IMR-90 (cell line): ENCODE results near the gene IL23A. TPM values are rescaled to one million over a fixed set of nuclear protein-coding genes. Genes with fewer than 3 reads are reported as not detected.
A peak's percentile ranks its signal among the peaks of the same experiment; 100 is the strongest.

Experiments used
- ATAC-seq: fragments of 200-7000 bp; cut with Tn5 transposase; 2 replicates; pipeline ENCODE4 v1.9.1; 2020; ENCODE audit warnings: low read depth, mild to moderate bottlenecking, moderate library complexity
- BruUV-seq: library from RNA; stranded (reverse); fragments of 400-500 nt; replicated peaks from 2 replicates; lab custom pipeline; 2021; lab: Mats Ljungman, UMichigan
- CTCF ChIA-PET: fragments of 300-600 bp; formaldehyde crosslinking; extraction: SDS; loops from one replicate; lab custom pipeline; 2021; ENCODE audit warnings: antibody characterized with exemption; lab: Yijun Ruan, JAX
- POLR2A ChIA-PET: fragments of 300-600 bp; sonication (Branson Sonifier 250); formaldehyde crosslinking; loops from one replicate; lab custom pipeline; 2022; ENCODE audit warnings: antibody characterized with exemption; ENCODE audit not compliant: unreplicated experiment; lab: Charles Lee
- DNase-seq: peaks from one replicate; pipeline ENCODE4 v3.0.0; 2013
- H2AFZ ChIP-seq: replicated peaks from 2 replicates; pipeline ENCODE3; 2013; ENCODE audit warnings: low read length, mild to moderate bottlenecking; ENCODE audit not compliant: poor library complexity
- H2AK5ac ChIP-seq: 2 replicates; pipeline ENCODE4 v1.6.1; 2013; ENCODE audit warnings: low read depth, low read length, inconsistent platforms
- H2AK9ac ChIP-seq: replicated peaks from 2 replicates; pipeline ENCODE3; 2013; ENCODE audit warnings: mild to moderate bottlenecking, low read depth, low read length, moderate library complexity; ENCODE audit not compliant: poor library complexity
- H2BK120ac ChIP-seq: 2 replicates; pipeline ENCODE4 v1.6.1; 2013; ENCODE audit warnings: low read depth, low read length, inconsistent platforms
- H2BK15ac ChIP-seq: 3 replicates; pipeline ENCODE4 v1.6.1; 2013; ENCODE audit warnings: low read depth, low read length, inconsistent platforms
- H2BK20ac ChIP-seq: 2 replicates; pipeline ENCODE4 v1.6.1; 2013; ENCODE audit warnings: low read depth, mild to moderate bottlenecking, inconsistent platforms, low read length, moderate library complexity
- H2BK5ac ChIP-seq: 2 replicates; pipeline ENCODE4 v1.6.1; 2013; ENCODE audit warnings: mild to moderate bottlenecking, low read depth, low read length, inconsistent platforms; ENCODE audit not compliant: poor library complexity, severe bottlenecking
- H3K14ac ChIP-seq: replicated peaks from 2 replicates; pipeline ENCODE4 v1.6.1; 2013; ENCODE audit warnings: low read depth, low read length, inconsistent platforms
- H3K18ac ChIP-seq: 2 replicates; pipeline ENCODE4 v1.6.1; 2013; ENCODE audit warnings: low read depth, low read length, control low read depth
- H3K23ac ChIP-seq: 2 replicates; pipeline ENCODE4 v1.6.1; 2013; ENCODE audit warnings: low read depth, low read length, inconsistent platforms
- H3K27ac ChIP-seq: 2 replicates; pipeline ENCODE4 v1.5.1; 2013; ENCODE audit warnings: mild to moderate bottlenecking, control low read depth, low read length; ENCODE audit not compliant: insufficient read depth
- H3K27me3 ChIP-seq: 2 replicates; pipeline ENCODE4 v1.6.1; 2013; ENCODE audit warnings: low read length; ENCODE audit not compliant: control insufficient read depth, insufficient read depth
- H3K36me3 ChIP-seq: 2 replicates; pipeline ENCODE4 v1.6.1; 2013; ENCODE audit warnings: low read length, mixed read lengths; ENCODE audit not compliant: control insufficient read depth, insufficient read depth
- H3K4ac ChIP-seq: 2 replicates; pipeline ENCODE4 v1.6.1; 2013; ENCODE audit warnings: low read depth, low read length, inconsistent platforms
- H3K4me1 ChIP-seq: 2 replicates; pipeline ENCODE4 v1.6.1; 2013; ENCODE audit warnings: low read length, mixed read lengths; ENCODE audit not compliant: control insufficient read depth, insufficient read depth
- H3K4me2 ChIP-seq: 2 replicates; pipeline ENCODE4 v1.6.1; 2013; ENCODE audit warnings: low read depth, mild to moderate bottlenecking, control low read depth, low read length, moderate library complexity
- H3K4me3 ChIP-seq: 2 replicates; pipeline ENCODE4 v1.5.1; 2013; ENCODE audit warnings: low read depth, mild to moderate bottlenecking, control low read depth, low read length, moderate library complexity; ENCODE audit not compliant: insufficient read depth
- H3K56ac ChIP-seq: 2 replicates; pipeline ENCODE4 v1.6.1; 2013; ENCODE audit warnings: low read length, inconsistent platforms; ENCODE audit not compliant: insufficient read depth; ENCODE audit errors: extremely low read depth
- H3K79me1 ChIP-seq, 2 experiments: 2 replicates each; pipeline ENCODE4 v1.6.1; 2013; ENCODE audit warnings: low read length in 2 of 2, inconsistent platforms in 1 of 2, low read depth in 1 of 2
- H3K9ac ChIP-seq: 2 replicates; pipeline ENCODE4 v1.6.1; 2013; ENCODE audit warnings: low read depth, low read length, control low read depth
- H3K9me1 ChIP-seq: 2 replicates; pipeline ENCODE4 v1.6.1; 2013; ENCODE audit warnings: low read length, inconsistent platforms; ENCODE audit not compliant: insufficient read depth
- H3K9me3 ChIP-seq: 2 replicates; pipeline ENCODE4 v1.6.1; 2013; ENCODE audit warnings: low read length; ENCODE audit not compliant: control insufficient read depth, insufficient read depth
- H4K20me1 ChIP-seq: 2 replicates; pipeline ENCODE4 v1.6.1; 2013; ENCODE audit warnings: low read length, inconsistent platforms; ENCODE audit not compliant: insufficient read depth
- H4K5ac ChIP-seq: 2 replicates; pipeline ENCODE4 v1.6.1; 2013; ENCODE audit warnings: mild to moderate bottlenecking, low read depth, low read length, control low read depth
- H4K8ac ChIP-seq, 2 experiments: 2 replicates each; pipeline ENCODE4 v1.6.1; 2013; ENCODE audit warnings: low read depth in 2 of 2, low read length in 2 of 2, control low read depth in 1 of 2, inconsistent platforms in 1 of 2
- H4K91ac ChIP-seq: 2 replicates; pipeline ENCODE4 v1.6.1; 2013; ENCODE audit warnings: low read depth, low read length, inconsistent platforms; ENCODE audit not compliant: insufficient read depth
- BHLHE40 ChIP-seq: fragments of 150-350 bp; IDR thresholded peaks from 2 replicates; pipeline ENCODE4 v1.6.1; 2016; ENCODE audit warnings: mild to moderate bottlenecking, low read depth, low read length
- CEBPB ChIP-seq: IDR thresholded peaks from 2 replicates; pipeline ENCODE4 v1.6.1; 2012; ENCODE audit warnings: low read depth, low read length, improper control_type of control experiment
- CHD1 ChIP-seq: IDR thresholded peaks from 2 replicates; pipeline ENCODE4 v1.6.1; 2012; ENCODE audit warnings: low read depth, low read length, improper control_type of control experiment
- ELK1 ChIP-seq: fragments of 150-350 bp; IDR thresholded peaks from 2 replicates; pipeline ENCODE4 v1.6.1; 2016; ENCODE audit warnings: low read depth, mild to moderate bottlenecking, low read length, moderate library complexity, borderline replicate concordance
- MAZ ChIP-seq: IDR thresholded peaks from 2 replicates; pipeline ENCODE4 v1.6.1; 2012; ENCODE audit warnings: low read depth, mild to moderate bottlenecking, low read length, improper control_type of control experiment, moderate library complexity, borderline replicate concordance
- MXI1 ChIP-seq: IDR thresholded peaks from 2 replicates; pipeline ENCODE4 v1.6.1; 2012; ENCODE audit warnings: low read depth, mild to moderate bottlenecking, low read length, moderate library complexity, borderline replicate concordance
- NFE2L2 ChIP-seq: fragments of 150-350 bp; IDR thresholded peaks from 2 replicates; pipeline ENCODE4 v1.6.1; 2016; ENCODE audit warnings: low read depth, mild to moderate bottlenecking, low read length
- POLR2A ChIP-seq: IDR thresholded peaks from 2 replicates; pipeline ENCODE4 v1.6.1; 2012; ENCODE audit warnings: mild to moderate bottlenecking, low read depth, low read length
- RAD21 ChIP-seq: IDR thresholded peaks from 2 replicates; pipeline ENCODE4 v1.6.1; 2012; ENCODE audit warnings: low read length, improper control_type of control experiment
- RCOR1 ChIP-seq: IDR thresholded peaks from 2 replicates; pipeline ENCODE4 v1.6.1; 2012; ENCODE audit warnings: mild to moderate bottlenecking, low read length, improper control_type of control experiment; ENCODE audit not compliant: insufficient replicate concordance
- RFX5 ChIP-seq: IDR thresholded peaks from 2 replicates; pipeline ENCODE4 v1.8.0; 2012; ENCODE audit warnings: low read depth, mild to moderate bottlenecking, low read length, moderate library complexity
- SMC3 ChIP-seq: fragments of 150-350 bp; IDR thresholded peaks from 2 replicates; pipeline ENCODE4 v1.6.1; 2016; ENCODE audit warnings: low read depth, mild to moderate bottlenecking, antibody characterized with exemption, low read length, moderate library complexity
- WGBS, 2 experiments: methylation state at CpG; one replicate each; pipeline versions ENCODE4 v1.1.5 to v1.1.7; 2013; ENCODE audit warnings: missing lambda C conversion rate in 2 of 2; ENCODE audit not compliant: insufficient read length in 1 of 2; ENCODE audit errors: extremely low coverage in 2 of 2; 5-methylcytosine and 5-hydroxymethylcytosine counted together
- dilution Hi-C: fragments of 300-500 bp; cut with HindIII; formaldehyde crosslinking; loops from one replicate; pipeline ENCODE4 v1.14.3; 2018; ENCODE audit warnings: low sequenced_read_pairs; ENCODE audit not compliant: unreplicated experiment
- in situ Hi-C: fragments of 300-500 bp; cut with MboI; formaldehyde crosslinking; loops from 3 replicates; pipeline ENCODE4 v1.14.3; 2019; ENCODE audit warnings: low sequenced_read_pairs, inconsistent platforms, mixed read lengths
- intact Hi-C: fragments of 100-400 bp; cut with micrococcal nuclease; formaldehyde crosslinking; loops from 2 replicates; pipeline ENCODE4 v1.10.0; 2022
- polyA plus RNA-seq, 3 experiments: library from polyadenylated mRNA; depleted of rRNA; stranded (reverse); fragments of >200 nt; gene quantifications; 2 replicates each; pipeline ENCODE4 v1.2.3, GENCODE V29; 2012; ENCODE audit warnings: low replicate concordance in 1 of 3
- total RNA-seq: library from RNA; depleted of rRNA; stranded (reverse); fragments of >200 nt; gene quantifications from 2 replicates; pipeline ENCODE4 v1.2.3, GENCODE V29; 2012
- TF ChIP-seq, protein P1 (sequence below): conservative IDR thresholded peaks from 2 replicates; pipeline ENCODE4 v1.5.1; 2012; ENCODE audit warnings: mild to moderate bottlenecking, low read depth, low read length, improper control_type of control experiment

IL23A gene
- total and polyA plus RNA-seq, 2 of the 4 experiments (the other 2 are of a cell fraction): 0.55 TPM; not detected in 1

DNA sequence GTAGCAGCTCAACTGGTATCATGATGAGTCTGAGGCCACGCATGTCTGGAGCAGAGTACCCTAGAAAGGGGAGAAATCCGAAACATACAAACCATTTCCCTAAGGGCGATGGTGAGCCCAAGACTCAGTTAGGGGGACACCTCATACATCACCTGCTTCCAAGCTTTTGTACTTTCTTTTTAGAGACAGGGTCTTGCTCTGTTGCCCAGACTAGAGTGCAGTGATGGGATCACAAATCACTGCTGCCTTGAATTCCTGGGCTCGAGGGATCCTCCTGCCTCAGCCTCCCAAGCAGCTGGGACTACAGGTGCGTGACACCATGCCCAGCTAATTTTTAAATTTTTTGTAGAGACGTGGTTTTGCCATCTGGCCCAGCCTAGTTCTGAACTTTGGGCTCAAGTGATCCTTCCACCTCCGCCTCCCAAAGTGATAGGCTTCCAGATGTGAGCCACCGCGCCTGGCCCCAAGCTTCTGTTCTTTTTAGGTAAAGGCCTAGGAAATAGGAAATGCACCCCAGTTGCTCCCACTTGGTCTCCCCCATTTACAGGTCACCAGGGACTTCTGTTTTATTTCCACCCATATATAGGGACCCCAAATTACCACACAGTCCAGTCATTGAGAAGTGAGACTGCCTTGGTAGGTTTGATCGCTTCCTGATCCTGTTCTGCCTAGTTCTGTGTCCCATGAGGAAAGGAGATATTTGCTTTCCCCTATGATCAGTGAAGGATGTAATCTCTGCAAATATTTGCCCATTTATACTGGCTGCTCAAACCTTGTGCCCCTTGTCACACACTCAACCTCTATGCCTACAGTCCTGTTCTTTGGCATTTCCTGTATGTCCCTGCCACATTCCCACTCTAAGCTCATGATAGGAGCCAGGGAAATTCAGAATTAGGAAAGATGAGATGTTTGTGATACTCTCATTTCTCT is 23.7 kb downstream of the IL23A start, which contains the start of gene APOF:
TSS of gene APOF (minus strand) at position 728 of the 930 bp plus-strand sequence. CDS start at position 616, 112 bp downstream.
- intact Hi-C loops: no loop called here
- Histone ChIP-seq H3K9ac (no peak within 1 kb of the TSS), H2AFZ (peak within 1 kb of the TSS; percentile 23), H4K8ac (peak within 1 kb of the TSS in 1 of 2 experiments; percentile 38; a peak in 1 of 4 replicates), H2BK15ac (no peak within 1 kb of the TSS), H4K5ac (no peak within 1 kb of the TSS), H3K9me1 (0 out of 2 replicates have a peak, but pooled peaks cover 3% of the 10 kb centered on the region), H3K4me3 (no peak within 1 kb of the TSS), H2BK20ac (no peak within 1 kb of the TSS), H3K56ac (no peak within 1 kb of the TSS), H3K27ac (no peak within 1 kb of the TSS), H3K4ac (no peak within 1 kb of the TSS), H3K18ac (no peak within 1 kb of the TSS), H4K20me1 (peaks cover 11% of the 10 kb centered on the region; the same call in 1 of the 2 replicates), H3K36me3 (peaks cover 1% of the 10 kb centered on the region; the same call in 1 of the 2 replicates), H3K27me3 (no peaks in the 10 kb centered on the region), H2BK5ac (no peak within 1 kb of the TSS), H2AK9ac (no peak within 1 kb of the TSS), H2BK120ac (no peak within 1 kb of the TSS), H4K91ac (no peak within 1 kb of the TSS), H3K4me2 (no peak within 1 kb of the TSS), H3K4me1 (no peaks in the 10 kb centered on the region), H3K79me1 (peaks cover 0 to 21% of the 10 kb centered on the region in 2 experiments; a peak in 3 of 4 replicates), H2AK5ac (no peak within 1 kb of the TSS), H3K9me3 (no peaks in the 10 kb centered on the region), H3K23ac (no peak within 1 kb of the TSS), H3K14ac (no peak within 1 kb of the TSS)
- dilution Hi-C loops: no loop called here
- in situ Hi-C loops: no loop called here
- ChIA-PET CTCF (no interaction called here), POLR2A (no interaction called here)
- ATAC-seq: no peak
- TF ChIP-seq CHD1: no peak
- TF ChIP-seq RAD21: no peak
- no peak for TF ChIP-seq MXI1
- TF ChIP-seq CEBPB: no peak
- no peak for TF ChIP-seq POLR2A
- no peak for TF ChIP-seq RFX5
- TF ChIP-seq, protein P1, sequence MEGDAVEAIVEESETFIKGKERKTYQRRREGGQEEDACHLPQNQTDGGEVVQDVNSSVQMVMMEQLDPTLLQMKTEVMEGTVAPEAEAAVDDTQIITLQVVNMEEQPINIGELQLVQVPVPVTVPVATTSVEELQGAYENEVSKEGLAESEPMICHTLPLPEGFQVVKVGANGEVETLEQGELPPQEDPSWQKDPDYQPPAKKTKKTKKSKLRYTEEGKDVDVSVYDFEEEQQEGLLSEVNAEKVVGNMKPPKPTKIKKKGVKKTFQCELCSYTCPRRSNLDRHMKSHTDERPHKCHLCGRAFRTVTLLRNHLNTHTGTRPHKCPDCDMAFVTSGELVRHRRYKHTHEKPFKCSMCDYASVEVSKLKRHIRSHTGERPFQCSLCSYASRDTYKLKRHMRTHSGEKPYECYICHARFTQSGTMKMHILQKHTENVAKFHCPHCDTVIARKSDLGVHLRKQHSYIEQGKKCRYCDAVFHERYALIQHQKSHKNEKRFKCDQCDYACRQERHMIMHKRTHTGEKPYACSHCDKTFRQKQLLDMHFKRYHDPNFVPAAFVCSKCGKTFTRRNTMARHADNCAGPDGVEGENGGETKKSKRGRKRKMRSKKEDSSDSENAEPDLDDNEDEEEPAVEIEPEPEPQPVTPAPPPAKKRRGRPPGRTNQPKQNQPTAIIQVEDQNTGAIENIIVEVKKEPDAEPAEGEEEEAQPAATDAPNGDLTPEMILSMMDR: no peak
- no peak for TF ChIP-seq SMC3
- TF ChIP-seq BHLHE40: no peak
- no peak for TF ChIP-seq ELK1
- no peak for TF ChIP-seq RCOR1
- TF ChIP-seq NFE2L2: no peak
- no peak for TF ChIP-seq MAZ
- BruUV-seq: no TSS peak
- DNase-seq: no peak
- 77% methylated on average over 3 of the region's 10 CpGs; no CpG with 5 or more reads in 1 of the 2 experiments for WGBS, 2 experiments
